Measurements from ENCODE around the gene IMMP2L. TPM values are rescaled to one million over a fixed set of nuclear protein-coding genes. Genes with fewer than 3 reads are reported as not detected.

The IMMP2L gene
- total and polyA plus RNA-seq, 2 donors (not counting 3 experiments of a cell fraction or from before 2014, with no cell fraction given), result 9.9 to 11.8 TPM

DNA sequence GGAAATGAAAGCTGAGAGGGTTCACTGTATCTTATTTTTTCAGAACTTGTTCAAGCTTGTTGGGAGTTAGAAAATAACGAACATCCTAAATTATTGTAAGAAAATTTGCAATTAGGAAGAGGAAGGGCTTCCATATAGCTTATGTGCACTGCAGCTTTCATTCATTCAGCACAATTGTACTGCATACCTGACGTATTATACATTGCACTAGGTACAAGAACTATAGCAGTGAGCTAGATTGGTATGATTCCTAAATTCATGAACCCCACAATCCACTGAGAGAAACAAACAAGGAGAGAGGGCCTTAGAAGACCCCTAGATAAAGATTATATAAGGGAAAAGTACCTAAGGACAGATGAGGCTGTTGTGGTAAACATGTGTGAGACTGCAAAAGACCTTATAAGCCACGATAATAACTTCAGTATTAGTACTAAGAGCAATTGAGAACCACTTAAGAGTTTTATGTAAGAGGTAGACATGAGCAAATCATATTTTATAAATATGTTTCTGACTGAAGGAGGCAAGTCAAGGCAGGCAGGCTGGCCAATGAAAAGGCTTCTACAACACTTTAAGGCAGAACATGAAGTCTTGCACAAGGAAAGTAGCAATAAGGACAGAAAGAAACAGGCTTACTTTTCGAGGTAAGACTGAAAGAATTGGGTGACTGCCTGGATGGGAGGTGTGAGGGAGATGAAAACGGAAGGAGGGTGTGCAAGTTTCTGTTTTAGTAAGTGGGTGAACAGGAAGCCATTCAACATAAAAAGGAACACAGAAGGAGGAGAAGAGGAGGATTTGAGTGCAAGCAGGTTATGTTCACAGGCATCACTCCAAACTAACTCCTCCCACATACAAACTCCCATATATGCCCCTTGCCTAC is 549.3 kb downstream of the IMMP2L start:
- FAIRE-seq (no peak), DNase-seq (ENCODE audit: low read depth, low spot score) (peak; percentile 5)
- Histone ChIP-seq H3K79me2 (ENCODE audit: control insufficient read depth, insufficient read depth, low read length) (no peaks in the 10 kb centered on the region), H3K4me1 (ENCODE audit: control insufficient read depth, extremely low read depth, insufficient read depth, low read length) (no peaks in the 10 kb centered on the region), H3K9me3 (replicated peaks; ENCODE audit: control insufficient read depth, insufficient read depth, low read length) (no peaks in the 10 kb centered on the region), H2AFZ (ENCODE audit: low read depth, low read length) (no peak overlapping the region), H3K4me3 (replicated peaks in 1 of 3; ENCODE audit: insufficient read depth in 1 of 3, low read depth in 1 of 3, low read length in 3 of 3) (no peak overlapping the region), H3K36me3 (ENCODE audit: control insufficient read depth in 2 of 2, extremely low read depth in 1 of 2, insufficient read depth in 2 of 2, low read length in 2 of 2) (no peaks in the 10 kb centered on the region), H3K4me2 (ENCODE audit: insufficient read depth, low read length) (no peak overlapping the region), H4K20me1 (replicated peaks; ENCODE audit: control insufficient read depth, extremely low read depth, insufficient read depth, low read length) (no peaks in the 10 kb centered on the region), H3K27me3 (ENCODE audit: control insufficient read depth in 2 of 2, insufficient read depth in 2 of 2, low read length in 2 of 2) (no peaks in the 10 kb centered on the region), H3K27ac (ENCODE audit: insufficient read depth, low read depth, low read length) (no peak overlapping the region), H3K9ac (replicated peaks; ENCODE audit: extremely low read depth, insufficient read depth, low read length) (no peak overlapping the region), H3K9me1 (replicated peaks; ENCODE audit: control insufficient read depth, extremely low read depth, insufficient read depth, low read length) (no peaks in the 10 kb centered on the region)
- ChIA-PET POLR2A (no interaction called here), CTCF (interaction anchor here (1.8 kb wide), 1 partner anchor 8 kb away, joined by 6 read pairs; no protein-coding TSS in a partner anchor)
- no TSS peak for BruUV-seq (replicated peaks)
- TF ChIP-seq, protein P1, sequence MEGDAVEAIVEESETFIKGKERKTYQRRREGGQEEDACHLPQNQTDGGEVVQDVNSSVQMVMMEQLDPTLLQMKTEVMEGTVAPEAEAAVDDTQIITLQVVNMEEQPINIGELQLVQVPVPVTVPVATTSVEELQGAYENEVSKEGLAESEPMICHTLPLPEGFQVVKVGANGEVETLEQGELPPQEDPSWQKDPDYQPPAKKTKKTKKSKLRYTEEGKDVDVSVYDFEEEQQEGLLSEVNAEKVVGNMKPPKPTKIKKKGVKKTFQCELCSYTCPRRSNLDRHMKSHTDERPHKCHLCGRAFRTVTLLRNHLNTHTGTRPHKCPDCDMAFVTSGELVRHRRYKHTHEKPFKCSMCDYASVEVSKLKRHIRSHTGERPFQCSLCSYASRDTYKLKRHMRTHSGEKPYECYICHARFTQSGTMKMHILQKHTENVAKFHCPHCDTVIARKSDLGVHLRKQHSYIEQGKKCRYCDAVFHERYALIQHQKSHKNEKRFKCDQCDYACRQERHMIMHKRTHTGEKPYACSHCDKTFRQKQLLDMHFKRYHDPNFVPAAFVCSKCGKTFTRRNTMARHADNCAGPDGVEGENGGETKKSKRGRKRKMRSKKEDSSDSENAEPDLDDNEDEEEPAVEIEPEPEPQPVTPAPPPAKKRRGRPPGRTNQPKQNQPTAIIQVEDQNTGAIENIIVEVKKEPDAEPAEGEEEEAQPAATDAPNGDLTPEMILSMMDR (IDR thresholded peaks at IDR 0.05; ENCODE audit: extremely low read depth in 1 of 2, insufficient read depth in 1 of 2, low read depth in 1 of 2, low read length in 2 of 2), result no peak
- TF ChIP-seq GATA2 (IDR thresholded peaks at IDR 0.05; ENCODE audit: insufficient read depth, insufficient read length, low read depth, low read length), result no peak
- no peak for TF ChIP-seq MYC (IDR thresholded peaks at IDR 0.05; ENCODE audit: low read depth, low read length)
- no peak for TF ChIP-seq JUN (IDR thresholded peaks at IDR 0.05; ENCODE audit: borderline replicate concordance, insufficient read depth, insufficient read length, low read depth)
- no peak for TF ChIP-seq FOS (IDR thresholded peaks at IDR 0.05; ENCODE audit: borderline replicate concordance, insufficient read depth, low read length)
- no peak for TF ChIP-seq POLR2A (IDR thresholded peaks at IDR 0.05; ENCODE audit: low read depth, low read length)
- TF ChIP-seq EZH2 (IDR thresholded peaks at IDR 0.05; ENCODE audit: borderline replicate concordance, low read depth, low read length, severe bottlenecking), result no peak
- no peak for TF ChIP-seq POLR2AphosphoS5 (IDR thresholded peaks at IDR 0.05; ENCODE audit: insufficient read depth, low read depth, low read length)
- TF ChIP-seq, protein P2, sequence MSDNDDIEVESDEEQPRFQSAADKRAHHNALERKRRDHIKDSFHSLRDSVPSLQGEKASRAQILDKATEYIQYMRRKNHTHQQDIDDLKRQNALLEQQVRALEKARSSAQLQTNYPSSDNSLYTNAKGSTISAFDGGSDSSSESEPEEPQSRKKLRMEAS (IDR thresholded peaks at IDR 0.05; ENCODE audit: insufficient read depth, insufficient read length), result no peak
- dilution Hi-C loops (cut with MboI; ENCODE audit: extremely low pct_ligation_motif_present, low sequenced_read_pairs), result no loop called here
- intact Hi-C loops (cut with micrococcal nuclease), result no loop called here
